H9 (cell line): Measurements from ENCODE around the gene TSPEAR. TPM values are rescaled to one million over a fixed set of nuclear protein-coding genes. Genes with fewer than 3 reads are reported as not detected.

ENCODE experiments used
- DNase-seq: peaks from one replicate; pipeline ENCODE4 v3.0.0-alpha.2; 2017
- H2AFZ ChIP-seq: one replicate; pipeline ENCODE4 v1.6.1; 2013; ENCODE audit warnings: mild to moderate bottlenecking, low read length, control low read depth, moderate library complexity
- H2AK5ac ChIP-seq: 2 replicates; pipeline ENCODE4 v1.6.1; 2013; ENCODE audit warnings: low read length, control low read depth, mixed read lengths; ENCODE audit not compliant: insufficient read length
- H2BK120ac ChIP-seq: one replicate; pipeline ENCODE4 v1.6.1; 2013; ENCODE audit warnings: low read depth, mild to moderate bottlenecking, low read length, control low read depth, inconsistent platforms; ENCODE audit not compliant: poor library complexity, severe bottlenecking
- H2BK12ac ChIP-seq: 2 replicates; pipeline ENCODE4 v1.6.1; 2013; ENCODE audit warnings: low read length, control low read depth, mixed read lengths, low read depth; ENCODE audit not compliant: insufficient read length
- H2BK15ac ChIP-seq: 2 replicates; pipeline ENCODE4 v1.6.1; 2013; ENCODE audit warnings: low read depth, low read length, control low read depth
- H2BK20ac ChIP-seq: one replicate; pipeline ENCODE4 v1.6.1; 2013; ENCODE audit warnings: low read depth, mild to moderate bottlenecking, low read length, control low read depth, inconsistent platforms; ENCODE audit not compliant: poor library complexity, severe bottlenecking
- H2BK5ac ChIP-seq: 2 replicates; pipeline ENCODE4 v1.6.1; 2013; ENCODE audit warnings: low read length, control low read depth, mixed read lengths; ENCODE audit not compliant: insufficient read length
- H3K14ac ChIP-seq: 2 replicates; pipeline ENCODE4 v1.6.1; 2013; ENCODE audit warnings: low read length, control low read depth; ENCODE audit not compliant: insufficient read depth
- H3K18ac ChIP-seq: 2 replicates; pipeline ENCODE4 v1.6.1; 2013; ENCODE audit warnings: low read depth, mild to moderate bottlenecking, mixed read lengths, low read length, control low read depth; ENCODE audit not compliant: insufficient read length
- H3K23ac ChIP-seq: 2 replicates; pipeline ENCODE4 v1.6.1; 2013; ENCODE audit warnings: low read length, control low read depth, mixed read lengths, low read depth; ENCODE audit not compliant: insufficient read length
- H3K23me2 ChIP-seq: 2 replicates; pipeline ENCODE4 v1.6.1; 2013; ENCODE audit warnings: low read depth, mild to moderate bottlenecking, mixed read lengths, low read length, control low read depth; ENCODE audit not compliant: insufficient read length, poor library complexity, severe bottlenecking
- H3K27ac ChIP-seq: 2 replicates; pipeline ENCODE4 v1.5.1; 2013; ENCODE audit warnings: low read length, control low read depth, mixed read lengths, low read depth; ENCODE audit not compliant: insufficient read length
- H3K27me3 ChIP-seq: 2 replicates; pipeline ENCODE4 v1.6.1; 2013; ENCODE audit warnings: low read length, control low read depth, inconsistent platforms; ENCODE audit not compliant: insufficient read depth
- H3K4ac ChIP-seq: 2 replicates; pipeline ENCODE4 v1.6.1; 2013; ENCODE audit warnings: low read depth, mild to moderate bottlenecking, control low read depth, inconsistent platforms, low read length, moderate library complexity
- H3K4me1 ChIP-seq: 2 replicates; pipeline ENCODE4 v1.6.1; 2013; ENCODE audit warnings: low read length, control low read depth, inconsistent platforms; ENCODE audit not compliant: insufficient read depth
- H3K4me2 ChIP-seq: 2 replicates; pipeline ENCODE4 v1.6.1; 2013; ENCODE audit warnings: low read length, control low read depth, mixed read lengths; ENCODE audit not compliant: insufficient read length, insufficient read depth
- H3K56ac ChIP-seq: 2 replicates; pipeline ENCODE4 v1.6.1; 2013; ENCODE audit warnings: low read depth, mild to moderate bottlenecking, mixed read lengths, low read length, control low read depth; ENCODE audit not compliant: insufficient read length
- H3K79me1 ChIP-seq: 2 replicates; pipeline ENCODE4 v1.6.1; 2013; ENCODE audit warnings: low read depth, mild to moderate bottlenecking, moderate library complexity, low read length, control low read depth, inconsistent platforms; ENCODE audit not compliant: insufficient read depth, poor library complexity, severe bottlenecking
- H3K79me2 ChIP-seq: 2 replicates; pipeline ENCODE4 v1.6.1; 2013; ENCODE audit warnings: low read length, control low read depth, inconsistent platforms; ENCODE audit not compliant: insufficient read depth
- H3K9ac ChIP-seq: 2 replicates; pipeline ENCODE4 v1.6.1; 2013; ENCODE audit warnings: low read length, control low read depth, mixed read lengths; ENCODE audit not compliant: insufficient read length; ENCODE audit errors: extremely low read depth
- H3K9me3 ChIP-seq: one replicate; pipeline ENCODE4 v1.6.1; 2013; ENCODE audit warnings: low read depth, low read length, inconsistent platforms; ENCODE audit not compliant: control insufficient read depth
- H3T11ph ChIP-seq: one replicate; pipeline ENCODE4 v1.6.1; 2013; ENCODE audit warnings: mild to moderate bottlenecking, low read length, control low read depth, inconsistent platforms
- H4K20me1 ChIP-seq: one replicate; pipeline ENCODE4 v1.6.1; 2013; ENCODE audit not compliant: control insufficient read depth, insufficient read length, insufficient read depth
- H4K5ac ChIP-seq: 2 replicates; pipeline ENCODE4 v1.6.1; 2013; ENCODE audit warnings: low read depth, mild to moderate bottlenecking, mixed read lengths, low read length, control low read depth; ENCODE audit not compliant: insufficient read length
- H4K8ac ChIP-seq: replicated peaks from 2 replicates; pipeline ENCODE4 v1.6.1; 2013; ENCODE audit warnings: low read length, control low read depth, mixed read lengths, low read depth; ENCODE audit not compliant: insufficient read length
- H4K91ac ChIP-seq: 2 replicates; pipeline ENCODE4 v1.6.1; 2013; ENCODE audit warnings: low read depth, mild to moderate bottlenecking, moderate library complexity, mixed read lengths, low read length, control low read depth; ENCODE audit not compliant: insufficient read length
- H3K27ac Mint-ChIP-seq, 3 experiments: 2 replicates in 2 of 3; 3 replicates in 1 of 3; pipeline ENCODE4 v1.8.0; 2020 to 2021; ENCODE audit warnings: mixed read lengths in 3 of 3, mild to moderate bottlenecking in 1 of 3, moderate library complexity in 1 of 3
- H3K27me3 Mint-ChIP-seq: 2 replicates; pipeline ENCODE4 v1.8.0; 2021; ENCODE audit warnings: low read depth, mild to moderate bottlenecking, moderate library complexity, mixed read lengths
- H3K36me3 Mint-ChIP-seq, 3 experiments: 2 replicates in 2 of 3; 3 replicates in 1 of 3; pipeline ENCODE4 v1.8.0; 2020 to 2021; ENCODE audit warnings: low read depth in 3 of 3, mixed read lengths in 3 of 3; ENCODE audit not compliant: insufficient read depth in 1 of 3
- H3K4me1 Mint-ChIP-seq, 2 experiments: 2 replicates each; pipeline ENCODE4 v1.8.0; 2020; ENCODE audit warnings: mixed read lengths in 2 of 2
- H3K4me3 Mint-ChIP-seq, 2 experiments: 2 replicates in 1 of 2; 3 replicates in 1 of 2; pipeline ENCODE4 v1.8.0; 2020 to 2021; ENCODE audit warnings: mild to moderate bottlenecking in 2 of 2, mixed read lengths in 2 of 2, moderate library complexity in 1 of 2
- H3K9me3 Mint-ChIP-seq, 2 experiments: 2 replicates in 1 of 2; 3 replicates in 1 of 2; pipeline ENCODE4 v1.8.0; 2020; ENCODE audit warnings: mild to moderate bottlenecking in 2 of 2, mixed read lengths in 2 of 2, moderate library complexity in 1 of 2
- CTCF ChIP-seq: fragments of 200-600 bp; sonication (generic); conservative IDR thresholded peaks from 3 replicates; pipeline ENCODE4 v1.8.0; 2021; ENCODE audit warnings: antibody characterized with exemption, mild to moderate bottlenecking
- WGBS: extraction: QIAGEN DNeasy Blood & Tissue Kit; methylation state at CpG from one replicate; pipeline ENCODE4 v1.1.7; 2013; ENCODE audit warnings: missing lambda C conversion rate, low lambda C conversion rate, mixed read lengths; ENCODE audit not compliant: insufficient read length; ENCODE audit errors: extremely low coverage; 5-methylcytosine and 5-hydroxymethylcytosine counted together
- total RNA-seq: library from RNA; stranded (reverse); gene quantifications from 2 replicates; pipeline ENCODE4 v1.2.1, GENCODE V29; 2021

Gene TSPEAR
- total RNA-seq, 1 experiment from 2014 or later: 1.3 TPM

GRCh38 chr21:44759628-44760285 lies 48.4 kb upstream of the TSPEAR start:
- Histone ChIP-seq H3K23ac (no peak overlapping the region), H3K4me2 (no peak overlapping the region)

More at GRCh38 chr21:44759628-44760285, 48.4 kb upstream of the TSPEAR start:
- Histone ChIP-seq H4K8ac (no peak overlapping the region), H3K9ac (no peak overlapping the region), H3K79me2 (no peaks in the 10 kb centered on the region), H4K5ac (no peak overlapping the region), H4K91ac (no peak overlapping the region), H2BK5ac (no peak overlapping the region), H2BK120ac (no peak overlapping the region), H3K27ac (no peak overlapping the region), H3K9me3 (no peaks in the 10 kb centered on the region), H4K20me1 (no peaks in the 10 kb centered on the region), H3T11ph (no peak overlapping the region), H3K79me1 (no peaks in the 10 kb centered on the region), H3K14ac (no peak overlapping the region), H3K23me2 (no peaks in the 10 kb centered on the region), H3K4ac (no peak overlapping the region), H2AK5ac (no peak overlapping the region), H3K56ac (no peak overlapping the region), H2BK15ac (no peak overlapping the region), H2BK20ac (no peak overlapping the region), H3K27me3 (no peaks in the 10 kb centered on the region), H3K4me1 (no peaks in the 10 kb centered on the region), H3K18ac (no peak overlapping the region), H2BK12ac (no peak overlapping the region), H2AFZ (no peak overlapping the region)
- no peak for TF ChIP-seq CTCF
- no CpG with 5 or more reads among the region's 22 CpGs for WGBS
- peak overlapping the region in 2 of 3 experiments; percentile 37 to 63; a peak in 3 of 7 replicates for H3K27ac Mint-ChIP-seq
- peaks cover 0 to 4% of the 10 kb centered on the region in 2 experiments; a peak in 3 of 5 replicates for H3K9me3 Mint-ChIP-seq
- H3K4me1 Mint-ChIP-seq: peaks cover 18 to 23% of the 10 kb centered on the region in 2 experiments
- peaks cover 12% of the 10 kb centered on the region for H3K27me3 Mint-ChIP-seq
- no peak overlapping the region for H3K4me3 Mint-ChIP-seq
- peaks cover 0 to 7% (median 5%) of the 10 kb centered on the region in 3 experiments; a peak in 3 of 7 replicates for H3K36me3 Mint-ChIP-seq
- DNase-seq: peak; percentile 19
